RWPE1 (cell line): ENCODE measurements around the gene GNAS-AS1.
"Not testable (repeated sequence)": the region's sequence is repeated elsewhere in the genome, so short reads cannot be mapped to it uniquely, and the experiment has no call there.

Experiments used
- CTCF ChIA-PET: fragments of 350-600 bp; sonication (Branson Sonifier 250); formaldehyde crosslinking; extraction: SDS; loops from one replicate; lab custom pipeline; 2021; lab: Yijun Ruan, JAX
- POLR2A ChIA-PET: fragments of 400-600 bp; formaldehyde crosslinking; extraction: SDS; loops from one replicate; lab custom pipeline; 2020; ENCODE audit warnings: antibody characterized with exemption; ENCODE audit not compliant: low non-redundant PET; lab: Yijun Ruan, JAX
- DNase-seq: peaks from one replicate; pipeline ENCODE4 v3.0.0; 2012; ENCODE audit warnings: low spot score
- H3K27ac ChIP-seq: fragments of 450-650 bp; 2 replicates; pipeline ENCODE4 v1.5.1; 2017
- CTCF ChIP-seq: fragments of 450-650 bp; conservative IDR thresholded peaks from 2 replicates; pipeline ENCODE4 v1.5.1; 2017; ENCODE audit warnings: low read depth, mild to moderate bottlenecking

The GNAS-AS1 gene

GRCh38 chr20:58835231-58835630 is 15.5 kb downstream of the GNAS-AS1 start:
- TF ChIP-seq CTCF = no peak
- ChIA-PET POLR2A (no interaction called here), CTCF (interaction anchor here (1.0 kb wide), 1 partner anchor 621 kb away, joined by 4 read pairs; no protein-coding TSS in a partner anchor)
- no peak for DNase-seq
- no peak overlapping the region for H3K27ac ChIP-seq

GRCh38 chr20:58833921-58834320 is 16.8 kb downstream of the GNAS-AS1 start:
- CTCF ChIA-PET = interaction anchor here (1.0 kb wide), 1 partner anchor 622 kb away, joined by 4 read pairs; no protein-coding TSS in a partner anchor
- no peak for TF ChIP-seq CTCF
- H3K27ac ChIP-seq = no peak overlapping the region
- no peak for DNase-seq
- POLR2A ChIA-PET = no interaction called here

- CTCF ChIA-PET = no interaction called here
- DNase-seq = no peak
- no peak overlapping the region for H3K27ac ChIP-seq
- no peak for TF ChIP-seq CTCF
- POLR2A ChIA-PET = no interaction called here
Measured at GRCh38 chr20:58832457-58832856, 18.2 kb downstream of the GNAS-AS1 start.

- DNase-seq = no peak
- CTCF ChIA-PET = interaction anchor here (0.5 kb wide), 1 partner anchor 484 kb away, joined by 3 read pairs; no protein-coding TSS in a partner anchor
- POLR2A ChIA-PET = no interaction called here
- no peak for TF ChIP-seq CTCF
- H3K27ac ChIP-seq = no peak overlapping the region
Measured at GRCh38 chr20:58829531-58829941, 21.2 kb downstream of the GNAS-AS1 start.

- CTCF ChIA-PET = interaction anchor here (1.3 kb wide), 1 partner anchor 41 kb away, joined by 3 read pairs; no protein-coding TSS in a partner anchor
- POLR2A ChIA-PET, DNase-seq, H3K27ac ChIP-seq: not testable (repeated sequence)
Measured at GRCh38 chr20:58828804-58829203, 21.9 kb downstream of the GNAS-AS1 start.

- CTCF ChIA-PET = interaction anchor here (1.3 kb wide), 1 partner anchor 42 kb away, joined by 3 read pairs; no protein-coding TSS in a partner anchor
- POLR2A ChIA-PET = no interaction called here
- no peak for TF ChIP-seq CTCF
- no peak overlapping the region for H3K27ac ChIP-seq
- DNase-seq = no peak
Measured at GRCh38 chr20:58828136-58828535, 22.6 kb downstream of the GNAS-AS1 start.

GRCh38 chr20:58826271-58826670 is 24.4 kb downstream of the GNAS-AS1 start:
- CTCF ChIA-PET = interaction anchor here (0.6 to 1.1 kb wide), 3 partner anchors 19 to 105 kb away, joined by 3 to 4 read pairs (median 4); no protein-coding TSS in a partner anchor
- H3K27ac ChIP-seq = no peak overlapping the region
- DNase-seq = no peak
- TF ChIP-seq CTCF = no peak
- POLR2A ChIA-PET = no interaction called here
